Thyroid gland (tissue), 4 donors: ENCODE measurements around the gene LSS. TPM values are rescaled to one million over a fixed set of nuclear protein-coding genes. Genes with fewer than 3 reads are reported as not detected.

Experiments
- DNase-seq, 2 donors: peaks; one replicate each; pipeline ENCODE4 v3.0.0-alpha.2; 2019
- H3K27ac ChIP-seq, 3 donors: fragments of 200-600 bp; sonication (generic); 1 replicate in 2 of 3; 2 replicates in 1 of 3; pipeline ENCODE4 v1.5.1; 2016 to 2019; ENCODE audit warnings: mild to moderate bottlenecking in 1 of 3, moderate library complexity in 1 of 3
- H3K27me3 ChIP-seq: fragments of 200-600 bp; sonication (generic); one replicate; pipeline ENCODE4 v1.5.1; 2019
- H3K36me3 ChIP-seq, 2 donors: fragments of 200-600 bp; sonication (generic); one replicate each; pipeline ENCODE4 v1.5.1; 2016 to 2019
- H3K4me1 ChIP-seq, 2 donors: fragments of 200-600 bp; sonication (generic); one replicate each; pipeline ENCODE4 v1.5.1; 2017 to 2019
- H3K4me3 ChIP-seq, 3 donors: fragments of 200-600 bp; sonication (generic); replicated peaks in 1 of 3; 1 replicate in 2 of 3; 2 replicates in 1 of 3; pipeline ENCODE4 v1.5.1; 2016; ENCODE audit warnings: mild to moderate bottlenecking in 1 of 3
- H3K9me3 ChIP-seq: fragments of 200-600 bp; sonication (generic); one replicate; pipeline ENCODE4 v1.5.1; 2017
- POLR2A ChIP-seq, 2 donors: fragments of 450-650 bp; IDR thresholded peaks; one replicate each; pipeline ENCODE4 v1.6.1; 2017; ENCODE audit warnings: antibody characterized with exemption in 2 of 2, mild to moderate bottlenecking in 2 of 2, moderate library complexity in 1 of 2
- WGBS, 2 donors: methylation state at CpG; one replicate each; pipeline ENCODE4 v1.1.5; 2017; 5-methylcytosine and 5-hydroxymethylcytosine counted together
- intact Hi-C: fragments of 100-400 bp; cut with DNase I; formaldehyde crosslinking; loops from one replicate; pipeline ENCODE4 v1.15.1; 2023
- total RNA-seq, 4 donors: library from RNA; depleted of rRNA; stranded (reverse); fragments of >200 nt; gene quantifications; one replicate each; pipeline ENCODE4 v1.2.3, GENCODE V29; 2016
- TF ChIP-seq, protein P1 (sequence below), 6 experiments: fragments of 200-600 bp in 3 of 6; fragments of 450-650 bp in 3 of 6; sonication (generic) in 3 of 6; IDR thresholded peaks; one replicate each; pipeline ENCODE4 v1.5.1; 2016 to 2019; ENCODE audit warnings: antibody characterized with exemption in 6 of 6, mild to moderate bottlenecking in 2 of 6, inconsistent platforms in 1 of 6, moderate library complexity in 1 of 6

Gene LSS
- total RNA-seq, 4 donors from 2014 or later: 31.4 to 57.7 (median 42.0) TPM

DNA sequence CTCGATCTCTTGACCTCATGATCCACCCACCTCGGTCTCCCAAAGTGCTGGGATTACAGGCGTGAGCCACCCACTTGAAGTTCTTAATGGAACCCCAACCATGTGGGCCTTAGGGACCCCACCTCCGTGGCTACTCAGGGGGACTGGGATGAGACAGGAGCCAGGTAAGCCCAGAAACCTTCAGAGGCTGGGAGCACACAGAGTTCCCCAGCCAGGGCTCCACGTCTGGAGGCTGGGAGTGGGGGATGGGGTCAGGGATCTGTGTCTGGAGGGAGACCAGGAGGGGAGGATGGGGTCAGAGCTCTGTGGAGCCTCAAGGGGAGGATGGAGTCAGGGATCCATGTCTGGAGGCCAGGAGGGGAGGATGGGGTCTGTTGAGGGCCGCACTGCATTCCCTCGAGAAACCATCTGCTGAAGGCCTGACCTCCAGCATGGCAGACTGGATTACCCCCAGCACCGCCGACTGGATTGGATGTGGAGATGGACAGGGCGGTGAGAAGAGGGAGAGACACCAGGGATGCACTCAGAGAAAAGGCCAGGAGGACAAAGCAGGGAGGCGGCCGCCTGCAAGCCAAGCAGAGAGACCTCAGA lies 71.1 kb downstream of the LSS start:
- Histone ChIP-seq H3K4me1 (peaks cover 10 to 11% of the 10 kb centered on the region in 2 donors), H3K27me3 (no peaks in the 10 kb centered on the region), H3K4me3 (no peak overlapping the region), H3K9me3 (no peaks in the 10 kb centered on the region), H3K36me3 (no peaks in the 10 kb centered on the region), H3K27ac (no peak overlapping the region)
- intact Hi-C loops: no loop called here
- 90 to 94% methylated on average over 12 of the region's 12 CpGs for WGBS, 2 donors
- DNase-seq: no peak
- TF ChIP-seq, protein P1, sequence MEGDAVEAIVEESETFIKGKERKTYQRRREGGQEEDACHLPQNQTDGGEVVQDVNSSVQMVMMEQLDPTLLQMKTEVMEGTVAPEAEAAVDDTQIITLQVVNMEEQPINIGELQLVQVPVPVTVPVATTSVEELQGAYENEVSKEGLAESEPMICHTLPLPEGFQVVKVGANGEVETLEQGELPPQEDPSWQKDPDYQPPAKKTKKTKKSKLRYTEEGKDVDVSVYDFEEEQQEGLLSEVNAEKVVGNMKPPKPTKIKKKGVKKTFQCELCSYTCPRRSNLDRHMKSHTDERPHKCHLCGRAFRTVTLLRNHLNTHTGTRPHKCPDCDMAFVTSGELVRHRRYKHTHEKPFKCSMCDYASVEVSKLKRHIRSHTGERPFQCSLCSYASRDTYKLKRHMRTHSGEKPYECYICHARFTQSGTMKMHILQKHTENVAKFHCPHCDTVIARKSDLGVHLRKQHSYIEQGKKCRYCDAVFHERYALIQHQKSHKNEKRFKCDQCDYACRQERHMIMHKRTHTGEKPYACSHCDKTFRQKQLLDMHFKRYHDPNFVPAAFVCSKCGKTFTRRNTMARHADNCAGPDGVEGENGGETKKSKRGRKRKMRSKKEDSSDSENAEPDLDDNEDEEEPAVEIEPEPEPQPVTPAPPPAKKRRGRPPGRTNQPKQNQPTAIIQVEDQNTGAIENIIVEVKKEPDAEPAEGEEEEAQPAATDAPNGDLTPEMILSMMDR (IDR thresholded peaks at IDR 0.05): no peak
- TF ChIP-seq POLR2A (IDR thresholded peaks at IDR 0.05): no peak

DNA sequence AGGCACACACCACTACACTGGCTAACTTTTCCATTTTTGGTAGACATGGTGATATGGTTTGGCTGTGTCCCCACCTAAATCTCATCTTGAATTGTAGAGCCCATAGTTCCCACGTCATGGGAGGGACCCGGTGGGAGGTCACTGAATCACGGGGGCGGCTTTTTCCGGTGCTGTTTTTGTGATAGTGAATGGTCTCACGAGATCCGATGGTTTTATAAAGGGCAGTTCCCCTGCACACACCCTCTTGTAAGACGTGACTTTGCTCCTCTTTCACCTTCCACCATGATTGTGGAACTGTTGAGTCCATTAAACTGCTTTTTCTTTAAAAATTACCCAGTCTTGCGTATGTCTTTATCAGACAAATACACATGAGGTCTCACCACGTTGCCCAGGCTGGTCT lies 71.9 kb downstream of the LSS start:
- no peak overlapping the region for H3K4me3 ChIP-seq
- H3K27ac ChIP-seq: no peak overlapping the region
- H3K27me3 ChIP-seq: no peaks in the 10 kb centered on the region
- peaks cover 10 to 11% of the 10 kb centered on the region in 2 donors for H3K4me1 ChIP-seq
- intact Hi-C loops: no loop called here
- WGBS, 2 donors: 80 to 89% methylated on average over 10 of the region's 10 CpGs
- no peaks in the 10 kb centered on the region for H3K9me3 ChIP-seq
- no peaks in the 10 kb centered on the region for H3K36me3 ChIP-seq
- DNase-seq: no peak
- TF ChIP-seq POLR2A (IDR thresholded peaks at IDR 0.05): no peak
- TF ChIP-seq, protein P1 (IDR thresholded peaks at IDR 0.05): no peak

DNA sequence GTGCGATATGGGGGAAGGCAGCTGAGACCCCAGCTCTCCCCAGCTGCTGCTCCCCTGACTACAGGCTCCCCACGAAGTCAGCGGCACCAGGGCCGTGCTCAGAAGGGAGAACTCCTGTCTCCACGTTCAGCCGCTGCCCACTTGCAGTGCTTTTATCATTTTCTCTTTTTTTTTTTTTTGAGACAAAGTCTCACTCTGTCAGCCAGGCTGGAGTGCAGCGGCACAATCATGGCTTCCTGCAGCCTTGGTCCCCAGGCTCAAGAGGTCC lies 72.3 kb downstream of the LSS start:
- Histone ChIP-seq H3K36me3 (no peaks in the 10 kb centered on the region), H3K9me3 (no peaks in the 10 kb centered on the region), H3K27me3 (no peaks in the 10 kb centered on the region), H3K27ac (no peak overlapping the region), H3K4me3 (no peak overlapping the region), H3K4me1 (peaks cover 10 to 11% of the 10 kb centered on the region in 2 donors)
- 86 to 92% methylated on average over 7 of the region's 7 CpGs for WGBS, 2 donors
- no peak for DNase-seq
- TF ChIP-seq, protein P1 (IDR thresholded peaks at IDR 0.05): no peak
- TF ChIP-seq POLR2A (IDR thresholded peaks at IDR 0.05): no peak
- intact Hi-C loops: no loop called here

DNA sequence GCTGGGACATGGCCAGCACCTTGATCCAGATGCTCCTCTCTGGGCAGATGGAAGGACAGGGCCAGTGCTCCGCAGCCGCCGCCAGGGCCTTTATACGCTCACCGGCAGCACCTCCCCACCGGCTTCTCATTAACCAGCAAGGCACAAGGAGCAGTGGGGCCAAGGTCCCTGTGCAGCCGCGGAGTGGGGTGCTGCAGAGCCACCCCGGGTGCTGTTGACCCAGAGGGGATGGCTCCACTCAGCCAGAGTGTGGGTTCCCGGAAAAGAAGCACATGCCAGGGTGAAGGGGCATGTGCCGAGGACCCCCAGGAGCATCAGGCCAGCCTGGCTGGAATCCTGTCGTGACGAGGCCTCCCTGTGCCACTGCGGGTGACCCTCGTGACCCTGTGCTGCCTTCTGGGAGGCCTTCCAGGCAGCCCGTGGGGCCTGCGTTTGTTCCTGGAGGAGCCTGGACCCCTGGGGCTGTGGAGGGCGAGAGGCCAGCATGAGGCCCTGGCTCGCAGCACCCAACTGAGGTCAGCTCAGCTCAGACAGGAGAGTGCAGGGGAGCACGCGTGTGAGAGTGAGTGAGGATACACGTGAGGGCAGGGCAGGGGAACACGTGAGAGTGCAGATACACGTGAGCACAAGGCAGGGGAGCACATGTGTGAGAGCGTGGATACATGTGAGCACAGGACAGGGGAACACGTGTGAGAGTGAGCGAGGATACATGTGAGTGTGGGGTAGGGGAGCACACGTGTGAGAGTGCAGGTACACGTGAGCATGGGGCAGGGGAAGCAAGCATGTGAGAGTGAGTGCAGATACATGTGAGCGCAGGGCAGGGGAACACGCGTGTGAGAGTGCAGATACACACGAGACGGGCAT lies 72.8 kb downstream of the LSS start, which contains the start of gene FTCD:
FTCD (minus strand) TSS at position 66 of the 864 bp plus-strand sequence; CDS start at position 10, 56 bp downstream.
- Histone ChIP-seq H3K27ac (no peak within 1 kb of the TSS), H3K9me3 (no peaks in the 10 kb centered on the region), H3K4me1 (peaks cover 10 to 11% of the 10 kb centered on the region in 2 donors), H3K27me3 (no peaks in the 10 kb centered on the region), H3K4me3 (no peak within 1 kb of the TSS), H3K36me3 (no peaks in the 10 kb centered on the region)
- DNase-seq: no peak
- WGBS, 2 donors: 90% methylated on average over 23 to 24 of the region's 34 CpGs
- intact Hi-C loops: no loop called here
- TF ChIP-seq, protein P1 (IDR thresholded peaks at IDR 0.05): no peak
- no peak for TF ChIP-seq POLR2A (IDR thresholded peaks at IDR 0.05)

DNA sequence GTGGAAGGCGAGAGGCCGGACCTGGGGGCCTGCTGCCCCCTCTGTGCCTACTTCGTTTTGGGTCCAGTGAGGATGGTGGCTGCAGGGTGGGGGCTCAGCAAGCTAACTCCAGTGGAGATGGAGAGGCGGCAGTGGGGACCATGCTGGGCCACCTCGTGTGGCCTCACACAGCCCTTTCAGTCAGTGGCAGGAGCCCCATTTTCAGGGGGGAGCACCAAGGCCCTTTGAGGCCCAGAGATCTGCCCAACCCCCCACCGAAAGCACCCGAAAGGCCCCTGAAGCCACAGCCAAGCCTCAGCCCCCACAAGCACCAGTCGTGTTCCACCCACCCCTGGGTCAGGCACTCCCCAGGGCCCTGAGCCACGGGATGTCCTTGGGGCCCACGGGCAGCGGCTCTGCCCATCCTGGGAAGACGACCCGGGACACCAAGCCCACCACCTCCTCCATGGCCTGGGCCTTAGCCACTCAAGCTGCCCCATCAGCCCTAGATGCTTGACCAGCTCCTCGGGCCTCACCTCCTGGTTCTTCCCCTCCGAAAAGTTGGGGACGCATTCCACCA lies 73.5 kb downstream of the LSS start:
- no peak for DNase-seq
- intact Hi-C loops: no loop called here
- WGBS, 2 donors: 84 to 92% methylated on average over 4 to 9 of the region's 16 CpGs

More for the DNA sequence above, 73.5 kb downstream of the LSS start:
- Histone ChIP-seq H3K4me1 (peaks cover 10 to 11% of the 10 kb centered on the region in 2 donors), H3K4me3 (no peak overlapping the region), H3K27ac (no peak overlapping the region), H3K27me3 (no peaks in the 10 kb centered on the region), H3K9me3 (no peaks in the 10 kb centered on the region), H3K36me3 (no peaks in the 10 kb centered on the region)
- TF ChIP-seq, protein P1 (IDR thresholded peaks at IDR 0.05): no peak
